DOHH2 (cell line): Measurements from ENCODE around the gene LYAR.

ENCODE experiments used
- H3F3A ChIP-seq: fragments of 200-600 bp; sonication (generic), shearing (Covaris generic); 2 replicates; pipeline ENCODE4 v1.6.0; 2016; ENCODE audit warnings: antibody characterized with exemption, mild to moderate bottlenecking; ENCODE audit not compliant: control insufficient read depth, insufficient read depth
- H3K27ac ChIP-seq: fragments of 200-600 bp; sonication (generic); 2 replicates; pipeline ENCODE4 v1.5.1; 2014; ENCODE audit warnings: low read depth, mild to moderate bottlenecking, low read length, moderate library complexity
- H3K27me3 ChIP-seq: fragments of 200-600 bp; sonication (generic); 2 replicates; pipeline ENCODE4 v1.6.1; 2014; ENCODE audit warnings: mild to moderate bottlenecking, low read length, mixed read lengths; ENCODE audit not compliant: control insufficient read depth
- H3K36me3 ChIP-seq: fragments of 200-600 bp; sonication (generic); 2 replicates; pipeline ENCODE4 v1.6.1; 2014; ENCODE audit warnings: mild to moderate bottlenecking, low read length, moderate library complexity, mixed read lengths; ENCODE audit not compliant: control insufficient read depth
- H3K4me1 ChIP-seq: fragments of 200-600 bp; sonication (generic); 2 replicates; pipeline ENCODE4 v1.6.1; 2014; ENCODE audit warnings: mild to moderate bottlenecking, low read length, mixed read lengths; ENCODE audit not compliant: control insufficient read depth
- H3K4me2 ChIP-seq: fragments of 200-600 bp; sonication (generic); 2 replicates; pipeline ENCODE4 v1.6.0; 2014; ENCODE audit warnings: mild to moderate bottlenecking, low read length, moderate library complexity
- H3K4me3 ChIP-seq: fragments of 200-600 bp; sonication (generic); 2 replicates; pipeline ENCODE4 v1.5.1; 2014; ENCODE audit warnings: mild to moderate bottlenecking, low read length, mixed read lengths
- H3K79me2 ChIP-seq: fragments of 200-600 bp; sonication (generic); 2 replicates; pipeline ENCODE4 v1.6.1; 2014; ENCODE audit warnings: mild to moderate bottlenecking, low read length, mixed read lengths; ENCODE audit not compliant: control insufficient read depth
- H3K9me2 ChIP-seq: fragments of 200-600 bp; sonication (generic); replicated peaks from 2 replicates; pipeline ENCODE4 v1.6.1; 2014; ENCODE audit warnings: mild to moderate bottlenecking, low read length, mixed read lengths; ENCODE audit not compliant: control insufficient read depth
- H3K9me3 ChIP-seq: fragments of 200-600 bp; sonication (generic); 2 replicates; pipeline ENCODE4 v1.6.1; 2014; ENCODE audit warnings: antibody characterized with exemption, low read length, mixed read lengths; ENCODE audit not compliant: control insufficient read depth, insufficient read depth
- H4K20me1 ChIP-seq: fragments of 200-600 bp; sonication (generic); 2 replicates; pipeline ENCODE4 v1.6.0; 2014; ENCODE audit warnings: low read depth, mild to moderate bottlenecking, antibody characterized with exemption, low read length, moderate library complexity; ENCODE audit not compliant: control insufficient read depth, insufficient read depth
- EZH2phosphoT487 ChIP-seq: fragments of 200-600 bp; sonication (generic); IDR thresholded peaks from 2 replicates; pipeline ENCODE4 v1.6.1; 2017; ENCODE audit warnings: borderline replicate concordance, mild to moderate bottlenecking, antibody characterized with exemption, low read length, moderate library complexity, mixed read lengths
- TF ChIP-seq, protein P1 (sequence below): fragments of 200-600 bp; sonication (generic); IDR thresholded peaks from one replicate; pipeline ENCODE4 v1.5.1; 2014; ENCODE audit warnings: antibody characterized with exemption, mild to moderate bottlenecking, low read depth, low read length; ENCODE audit not compliant: poor library complexity, severe bottlenecking

The LYAR gene

DNA sequence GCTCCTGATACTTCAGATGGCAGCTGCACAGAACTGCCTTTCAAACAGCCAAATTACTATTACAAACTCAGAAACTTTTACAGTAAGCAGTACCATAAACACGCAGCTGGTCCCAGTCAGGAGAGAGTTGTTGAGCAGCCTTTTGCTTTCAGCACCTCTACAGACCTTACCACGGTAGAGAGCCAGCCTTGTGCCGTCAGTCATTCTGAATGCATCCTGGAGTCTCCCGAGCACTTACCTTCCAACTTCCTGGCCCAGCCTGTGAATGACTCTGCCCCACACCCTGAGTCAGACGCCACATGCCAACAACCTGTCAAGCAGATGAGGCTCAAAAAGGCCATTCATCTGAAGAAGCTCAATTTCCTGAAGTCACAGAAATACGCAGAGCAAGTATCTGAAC, 12.5 kb upstream of the LYAR start:
- H4K20me1 ChIP-seq = no peaks in the 10 kb centered on the region
- no peak overlapping the region for H3K4me2 ChIP-seq
- H3K4me1 ChIP-seq = no peaks in the 10 kb centered on the region
- H3F3A ChIP-seq = 0 out of 2 replicates have a peak, but pooled peaks cover 3% of the 10 kb centered on the region
- no peaks in the 10 kb centered on the region for H3K9me3 ChIP-seq
- H3K79me2 ChIP-seq = no peaks in the 10 kb centered on the region
- no peak overlapping the region for H3K4me3 ChIP-seq
- peaks cover 12% of the 10 kb centered on the region for H3K36me3 ChIP-seq
- H3K27me3 ChIP-seq = no peaks in the 10 kb centered on the region
- H3K27ac ChIP-seq = no peak overlapping the region
- no peaks in the 10 kb centered on the region for H3K9me2 ChIP-seq
- TF ChIP-seq, protein P1, sequence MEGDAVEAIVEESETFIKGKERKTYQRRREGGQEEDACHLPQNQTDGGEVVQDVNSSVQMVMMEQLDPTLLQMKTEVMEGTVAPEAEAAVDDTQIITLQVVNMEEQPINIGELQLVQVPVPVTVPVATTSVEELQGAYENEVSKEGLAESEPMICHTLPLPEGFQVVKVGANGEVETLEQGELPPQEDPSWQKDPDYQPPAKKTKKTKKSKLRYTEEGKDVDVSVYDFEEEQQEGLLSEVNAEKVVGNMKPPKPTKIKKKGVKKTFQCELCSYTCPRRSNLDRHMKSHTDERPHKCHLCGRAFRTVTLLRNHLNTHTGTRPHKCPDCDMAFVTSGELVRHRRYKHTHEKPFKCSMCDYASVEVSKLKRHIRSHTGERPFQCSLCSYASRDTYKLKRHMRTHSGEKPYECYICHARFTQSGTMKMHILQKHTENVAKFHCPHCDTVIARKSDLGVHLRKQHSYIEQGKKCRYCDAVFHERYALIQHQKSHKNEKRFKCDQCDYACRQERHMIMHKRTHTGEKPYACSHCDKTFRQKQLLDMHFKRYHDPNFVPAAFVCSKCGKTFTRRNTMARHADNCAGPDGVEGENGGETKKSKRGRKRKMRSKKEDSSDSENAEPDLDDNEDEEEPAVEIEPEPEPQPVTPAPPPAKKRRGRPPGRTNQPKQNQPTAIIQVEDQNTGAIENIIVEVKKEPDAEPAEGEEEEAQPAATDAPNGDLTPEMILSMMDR = no peak

DNA sequence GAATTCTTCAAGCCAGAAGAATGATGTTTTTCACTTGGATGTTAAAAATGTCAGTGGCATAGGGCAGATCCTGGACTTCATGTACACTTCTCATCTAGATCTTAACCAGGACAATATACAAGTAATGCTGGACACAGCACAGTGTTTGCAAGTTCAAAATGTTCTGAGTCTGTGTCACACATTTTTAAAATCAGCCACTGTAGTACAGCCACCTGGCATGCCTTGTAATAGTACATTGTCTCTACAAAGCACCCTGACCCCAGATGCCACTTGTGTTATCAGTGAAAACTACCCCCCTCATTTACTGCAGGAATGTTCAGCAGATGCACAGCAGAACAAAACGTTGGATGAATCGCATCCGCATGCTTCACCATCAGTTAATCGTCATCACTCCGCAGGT, 12.0 kb upstream of the LYAR start:
- no peaks in the 10 kb centered on the region for H4K20me1 ChIP-seq
- TF ChIP-seq, protein P1 = no peak
- TF ChIP-seq EZH2phosphoT487 = no peak
- no peaks in the 10 kb centered on the region for H3K4me1 ChIP-seq
- H3F3A ChIP-seq = 0 out of 2 replicates have a peak, but pooled peaks cover 3% of the 10 kb centered on the region
- H3K4me3 ChIP-seq = no peak overlapping the region
- no peaks in the 10 kb centered on the region for H3K79me2 ChIP-seq
- H3K4me2 ChIP-seq = no peak overlapping the region
- no peaks in the 10 kb centered on the region for H3K9me3 ChIP-seq
- H3K36me3 ChIP-seq = peaks cover 12% of the 10 kb centered on the region
- no peaks in the 10 kb centered on the region for H3K27me3 ChIP-seq
- H3K9me2 ChIP-seq = no peaks in the 10 kb centered on the region
- H3K27ac ChIP-seq = no peak overlapping the region

DNA sequence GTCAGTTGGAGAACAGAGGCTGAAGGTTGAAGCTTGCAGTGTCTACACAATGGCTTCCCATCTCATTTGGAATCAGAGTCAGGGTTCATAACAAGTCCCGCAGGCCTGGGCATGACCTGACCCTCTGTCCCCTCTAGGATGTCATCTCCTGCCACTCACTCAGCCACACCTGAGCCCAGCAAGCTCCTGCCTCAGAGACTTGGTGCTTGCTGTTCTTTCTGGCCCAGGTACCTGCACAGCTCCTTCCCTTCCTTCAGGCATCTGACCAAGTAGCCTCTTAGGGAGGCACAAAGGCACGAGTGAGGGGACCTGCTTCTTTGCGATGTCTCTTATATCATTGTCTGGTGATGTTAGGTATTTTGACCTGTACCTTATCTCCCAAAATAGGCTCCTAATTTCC, 9.1 kb upstream of the LYAR start:
- peaks cover 8% of the 10 kb centered on the region for H3K36me3 ChIP-seq
- H3K4me2 ChIP-seq = no peak overlapping the region
- no peaks in the 10 kb centered on the region for H3K9me2 ChIP-seq
- no peaks in the 10 kb centered on the region for H4K20me1 ChIP-seq
- TF ChIP-seq, protein P1 = no peak
- no peak for TF ChIP-seq EZH2phosphoT487
- H3K79me2 ChIP-seq = peaks cover 16% of the 10 kb centered on the region
- no peaks in the 10 kb centered on the region for H3K27me3 ChIP-seq
- no peaks in the 10 kb centered on the region for H3K9me3 ChIP-seq
- H3F3A ChIP-seq = 0 out of 2 replicates have a peak, but pooled peaks cover 3% of the 10 kb centered on the region
- H3K4me3 ChIP-seq = no peak overlapping the region
- no peaks in the 10 kb centered on the region for H3K4me1 ChIP-seq
- no peak overlapping the region for H3K27ac ChIP-seq
